Fibroblast of lung (primary cell): Measurements from ENCODE around the gene CBFB.

Experiments
- EZH2 ChIP-seq: IDR thresholded peaks from 2 replicates; pipeline ENCODE4 v1.5.1; 2012; ENCODE audit warnings: low read length, control low read depth, mild to moderate bottlenecking; ENCODE audit errors: missing control alignments
- TF ChIP-seq, protein P1 (sequence below), 2 donors: IDR thresholded peaks in 1 of 2; conservative IDR thresholded peaks in 1 of 2; 1 replicate in 1 of 2; 2 replicates in 1 of 2; pipeline ENCODE4 v1.5.1; 2011 to 2012; ENCODE audit warnings: low read length in 2 of 2, control low read depth in 1 of 2, inconsistent platforms in 1 of 2, low read depth in 1 of 2, mild to moderate bottlenecking in 1 of 2

DNA sequence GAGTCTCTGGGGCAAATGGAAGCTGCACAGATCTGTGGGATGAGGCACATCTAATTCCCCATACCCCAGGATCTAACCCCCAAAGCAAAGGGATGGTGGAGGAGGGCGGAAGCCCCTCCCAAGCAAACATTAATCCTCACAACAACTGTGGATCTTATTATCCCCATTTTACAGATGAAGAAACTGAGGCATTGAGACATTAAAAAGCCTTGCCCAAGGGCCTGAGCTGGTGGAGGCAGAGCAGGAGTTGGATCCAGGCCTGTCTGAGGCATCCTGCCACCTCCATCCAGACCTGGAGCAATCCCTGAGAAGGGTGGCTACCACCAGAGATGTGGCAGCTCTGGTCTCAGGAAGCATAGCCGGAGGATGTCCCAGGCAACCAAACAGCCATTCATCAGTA is 17.7 kb upstream of the CBFB start:
- TF ChIP-seq, protein P1, sequence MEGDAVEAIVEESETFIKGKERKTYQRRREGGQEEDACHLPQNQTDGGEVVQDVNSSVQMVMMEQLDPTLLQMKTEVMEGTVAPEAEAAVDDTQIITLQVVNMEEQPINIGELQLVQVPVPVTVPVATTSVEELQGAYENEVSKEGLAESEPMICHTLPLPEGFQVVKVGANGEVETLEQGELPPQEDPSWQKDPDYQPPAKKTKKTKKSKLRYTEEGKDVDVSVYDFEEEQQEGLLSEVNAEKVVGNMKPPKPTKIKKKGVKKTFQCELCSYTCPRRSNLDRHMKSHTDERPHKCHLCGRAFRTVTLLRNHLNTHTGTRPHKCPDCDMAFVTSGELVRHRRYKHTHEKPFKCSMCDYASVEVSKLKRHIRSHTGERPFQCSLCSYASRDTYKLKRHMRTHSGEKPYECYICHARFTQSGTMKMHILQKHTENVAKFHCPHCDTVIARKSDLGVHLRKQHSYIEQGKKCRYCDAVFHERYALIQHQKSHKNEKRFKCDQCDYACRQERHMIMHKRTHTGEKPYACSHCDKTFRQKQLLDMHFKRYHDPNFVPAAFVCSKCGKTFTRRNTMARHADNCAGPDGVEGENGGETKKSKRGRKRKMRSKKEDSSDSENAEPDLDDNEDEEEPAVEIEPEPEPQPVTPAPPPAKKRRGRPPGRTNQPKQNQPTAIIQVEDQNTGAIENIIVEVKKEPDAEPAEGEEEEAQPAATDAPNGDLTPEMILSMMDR (conservative IDR thresholded peaks at IDR 0.05 in 1 of 2, IDR thresholded peaks at IDR 0.05 in 1 of 2; ENCODE audit: low read depth in 1 of 2, low read length in 2 of 2), result no peak
- no peak for TF ChIP-seq EZH2
